HG03460 (cell line): Measurements from ENCODE around the gene TELO2.
A peak's percentile ranks its signal among the peaks of the same experiment; 100 is the strongest.
"Not testable (repeated sequence)": the region's sequence is repeated elsewhere in the genome, so short reads cannot be mapped to it uniquely, and the experiment has no call there.

Source experiments
- ATAC-seq: cut with Tn5 transposase; IDR thresholded peaks from one replicate; pipeline ENCODE4 v1.9.1; 2021; ENCODE audit not compliant: unreplicated experiment

The TELO2 gene

GRCh38 chr16:1474796-1475551, 18.2 kb upstream of the TELO2 start, which contains the start of gene CLCN7:
TSS of gene CLCN7 (minus strand) at chr16:1475028. CDS start at chr16:1474974, 54 bp downstream.
- ATAC-seq: peak; percentile 75

- peak; percentile 12 for ATAC-seq
Observed at GRCh38 chr16:1475552-1476114, 17.5 kb upstream of the TELO2 start.

DNA sequence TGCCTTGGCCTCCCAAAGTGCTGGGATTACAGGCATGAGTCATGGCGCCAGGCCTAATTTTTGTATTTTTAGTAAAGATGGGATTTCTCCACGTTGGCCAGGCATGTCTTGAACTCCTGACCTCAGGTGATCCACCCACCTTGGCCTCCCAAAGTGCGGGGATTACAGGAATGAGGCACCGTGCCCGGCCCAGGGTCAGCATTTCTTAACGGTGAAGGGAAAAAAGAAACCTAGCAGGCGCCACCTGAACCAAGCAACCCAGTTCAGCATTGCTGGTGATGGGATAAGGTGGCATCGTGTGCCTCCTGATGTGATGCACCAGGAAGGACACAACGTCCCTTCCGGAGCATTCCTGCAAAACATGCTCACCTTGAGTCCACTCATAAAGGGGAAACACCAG, 16.1 kb upstream of the TELO2 start:
- ATAC-seq: no peak

DNA sequence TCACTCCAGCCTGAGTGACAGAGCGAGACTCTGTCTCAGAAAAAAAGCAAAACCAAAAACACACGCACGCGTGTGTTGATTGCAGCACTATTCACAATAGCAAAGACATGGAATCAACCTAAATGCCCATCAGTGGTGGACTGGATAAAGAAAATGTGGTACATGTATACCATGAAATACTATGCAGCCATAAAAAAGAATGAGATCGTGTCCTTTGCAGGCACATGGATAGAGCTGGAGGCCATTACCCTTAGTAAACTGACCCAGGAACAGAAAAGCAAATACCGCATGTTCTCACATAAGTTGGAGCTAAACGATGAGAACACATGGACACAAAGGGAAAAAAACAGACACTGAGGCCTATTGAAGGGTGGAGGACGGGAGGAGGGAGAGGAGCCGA, 14.2 kb upstream of the TELO2 start:
- not testable (repeated sequence) for ATAC-seq

DNA sequence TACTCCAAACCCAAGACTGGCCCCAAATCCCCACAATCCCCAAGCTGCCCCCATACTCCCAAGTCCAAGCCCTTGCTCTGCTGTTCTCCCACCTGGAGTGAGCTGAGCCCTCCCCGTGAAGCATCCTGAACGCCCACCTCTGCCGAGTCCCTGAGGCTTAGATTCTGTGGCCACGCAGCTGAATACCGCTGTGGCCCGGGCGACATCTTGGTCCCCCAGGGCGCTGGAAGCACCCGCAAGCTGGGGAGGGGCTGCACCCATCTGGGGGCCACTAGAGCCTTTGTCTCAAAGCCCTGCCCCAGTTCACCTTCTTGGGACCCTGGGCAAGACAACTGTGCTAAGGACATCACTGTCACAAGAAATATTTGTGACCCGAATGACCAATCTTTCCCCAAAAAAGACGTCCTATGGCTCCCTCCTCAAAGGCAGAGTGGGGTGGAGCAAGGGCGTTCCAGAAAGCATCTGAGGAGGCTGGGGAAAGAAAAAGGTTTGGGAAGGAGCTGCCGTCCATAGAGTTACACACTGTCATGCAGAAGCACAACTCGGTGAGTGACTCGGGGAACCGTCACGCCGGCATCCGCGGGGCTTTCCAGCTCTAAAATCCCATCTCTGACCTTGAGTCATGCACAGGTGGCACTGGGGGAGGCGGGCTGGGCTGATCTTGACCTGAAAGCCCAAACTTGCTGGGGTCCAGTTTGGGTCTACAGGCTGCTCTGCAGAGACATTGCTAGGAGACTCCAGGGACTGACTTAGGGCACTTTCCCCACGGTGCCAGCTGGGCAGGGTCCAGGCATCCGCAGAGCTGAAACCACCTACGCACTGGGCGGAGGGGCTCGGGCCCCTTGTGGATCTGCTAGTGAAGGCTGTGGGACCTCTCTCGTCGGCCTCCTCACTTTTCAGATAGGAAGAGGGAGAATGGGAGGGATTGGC, 11.0 kb upstream of the TELO2 start:
- ATAC-seq: no peak

DNA sequence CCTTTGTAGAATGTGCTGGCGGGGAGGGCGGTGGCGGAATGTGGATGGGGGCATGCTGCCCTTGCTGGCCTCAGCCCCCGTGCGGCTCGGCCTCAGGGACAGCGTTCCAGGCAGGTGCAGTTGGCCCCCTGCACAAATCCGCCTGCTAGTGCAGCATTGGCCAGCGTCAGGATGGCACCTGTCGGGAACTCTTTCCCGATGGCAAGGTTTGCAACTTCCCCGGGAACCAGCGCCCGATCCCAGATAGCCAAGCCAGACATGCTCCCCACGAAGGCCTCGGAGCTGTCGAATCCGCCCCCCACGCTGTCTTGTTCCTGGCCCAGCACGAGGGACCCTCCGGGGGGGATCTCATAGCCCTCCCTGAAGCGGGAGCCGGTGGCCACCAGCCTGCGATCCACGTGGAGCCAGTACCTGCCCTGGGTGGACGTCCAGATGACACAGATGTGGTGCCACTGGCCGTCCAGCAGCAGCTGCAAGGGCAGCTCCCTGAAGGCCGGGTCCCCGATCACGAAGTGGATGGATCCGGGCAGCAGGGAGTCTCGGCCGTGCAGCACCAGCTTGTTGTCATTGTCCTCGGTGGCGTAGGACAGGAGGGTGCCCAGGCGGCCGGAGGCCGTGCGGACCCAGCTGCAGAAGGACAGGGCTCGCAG, 7.2 kb upstream of the TELO2 start:
- no peak for ATAC-seq

- no peak for ATAC-seq
Observed at GRCh38 chr16:1486551-1487390, 6.4 kb upstream of the TELO2 start.

DNA sequence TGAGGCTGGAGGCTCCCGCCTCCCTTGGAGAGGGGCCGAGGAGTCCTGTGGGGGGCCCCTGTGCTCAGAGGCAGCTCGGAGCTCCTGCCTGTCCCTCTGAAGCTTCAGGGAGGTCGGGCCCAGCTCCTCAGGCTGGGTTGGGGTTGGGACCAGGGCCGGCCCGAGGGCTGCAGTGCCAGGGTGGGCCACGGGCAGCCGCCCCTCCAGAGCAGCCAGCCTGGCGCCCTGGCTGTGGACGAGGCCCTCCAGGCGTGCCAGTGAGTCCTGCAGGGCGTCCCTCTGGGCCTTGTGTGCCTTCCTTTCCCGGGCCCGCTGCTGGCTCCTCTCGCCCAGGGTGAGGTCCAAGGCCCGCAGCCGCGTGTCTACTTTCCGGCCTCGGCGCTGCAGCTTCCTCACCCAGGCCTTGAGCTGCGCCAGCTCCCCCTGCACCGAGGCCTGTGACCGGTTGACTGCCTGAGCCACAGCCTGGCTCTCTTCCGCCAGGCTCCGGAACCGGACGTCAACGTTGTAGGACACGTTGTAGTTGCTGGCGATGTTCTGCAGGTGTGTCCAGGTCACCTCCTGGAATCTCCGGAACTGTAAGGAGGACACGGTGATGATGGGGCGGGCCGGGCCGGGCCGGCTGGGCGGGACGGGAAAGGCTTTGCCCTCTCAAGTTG, 5.6 kb upstream of the TELO2 start:
- no peak for ATAC-seq

GRCh38 chr16:1488054-1488601, 5.0 kb upstream of the TELO2 start:
- no peak for ATAC-seq

DNA sequence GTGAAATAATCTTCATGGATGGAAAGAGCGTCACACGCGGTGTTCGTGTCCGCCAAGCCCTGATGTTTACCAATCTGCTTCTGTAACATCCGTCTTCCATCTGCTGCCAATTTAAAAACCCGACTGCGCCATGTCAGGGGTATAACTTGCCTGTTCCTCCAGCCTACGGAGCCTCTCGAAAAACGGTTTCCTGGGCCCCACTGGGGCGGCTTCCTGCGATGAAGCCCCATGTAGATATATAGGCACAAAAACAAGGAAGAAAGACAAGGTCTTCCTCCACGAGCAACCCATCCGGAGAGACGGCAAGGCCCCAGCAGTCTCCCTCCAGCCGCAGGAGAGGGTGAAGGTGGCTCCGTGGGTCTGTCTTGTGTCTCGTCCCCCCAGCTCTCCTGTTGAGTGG, 4.5 kb upstream of the TELO2 start, which contains the start of gene PTX4:
TSS of gene PTX4 (minus strand) at position 326 of the 400 bp plus-strand sequence. CDS start at position 291, 35 bp downstream.
- no peak for ATAC-seq

GRCh38 chr16:1489077-1489476, 4.1 kb upstream of the TELO2 start:
- ATAC-seq: no peak

GRCh38 chr16:1491327-1491726, 1.8 kb upstream of the TELO2 start:
- ATAC-seq: no peak

GRCh38 chr16:1492082-1492922, 858 bp upstream of the TELO2 start:
- no peak for ATAC-seq

- ATAC-seq: no peak
Observed at GRCh38 chr16:1493746-1494094, 560 bp downstream of the TELO2 start.

GRCh38 chr16:1494129-1494640, 1.0 kb downstream of the TELO2 start:
- no peak for ATAC-seq

- no peak for ATAC-seq
Observed at GRCh38 chr16:1494711-1495110, 1.6 kb downstream of the TELO2 start.

DNA sequence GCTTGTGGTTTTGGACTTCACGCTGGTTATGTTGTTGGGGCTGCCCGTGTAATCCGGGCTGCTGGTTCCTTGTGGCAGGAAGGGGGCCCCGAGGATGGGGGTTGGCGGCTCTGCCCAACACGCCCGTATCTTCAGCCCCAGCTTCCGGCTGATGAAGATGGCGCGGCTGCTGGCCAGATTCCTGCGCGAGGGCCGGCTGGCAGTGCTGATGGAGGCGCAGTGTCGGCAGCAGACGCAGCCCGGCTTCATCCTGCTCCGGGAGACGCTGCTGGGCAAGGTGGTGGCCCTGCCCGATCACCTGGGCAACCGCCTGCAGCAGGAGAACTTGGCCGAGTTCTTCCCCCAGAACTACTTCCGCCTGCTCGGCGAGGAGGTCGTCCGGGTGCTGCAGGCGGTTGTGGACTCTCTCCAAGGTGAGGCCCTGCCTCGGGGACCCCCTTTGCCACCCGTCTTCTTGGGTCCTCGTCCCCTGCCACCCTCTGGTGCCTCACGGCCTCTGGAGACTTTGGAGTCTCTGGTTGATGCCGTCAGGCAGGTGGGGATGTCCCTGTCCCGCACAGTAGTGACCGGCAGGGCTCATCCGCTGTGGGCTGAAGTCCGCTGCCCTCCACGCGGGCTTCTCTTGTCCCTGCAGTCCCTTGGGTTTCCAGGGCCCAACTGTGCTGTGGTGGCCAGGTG, 2.2 kb downstream of the TELO2 start:
- no peak for ATAC-seq

DNA sequence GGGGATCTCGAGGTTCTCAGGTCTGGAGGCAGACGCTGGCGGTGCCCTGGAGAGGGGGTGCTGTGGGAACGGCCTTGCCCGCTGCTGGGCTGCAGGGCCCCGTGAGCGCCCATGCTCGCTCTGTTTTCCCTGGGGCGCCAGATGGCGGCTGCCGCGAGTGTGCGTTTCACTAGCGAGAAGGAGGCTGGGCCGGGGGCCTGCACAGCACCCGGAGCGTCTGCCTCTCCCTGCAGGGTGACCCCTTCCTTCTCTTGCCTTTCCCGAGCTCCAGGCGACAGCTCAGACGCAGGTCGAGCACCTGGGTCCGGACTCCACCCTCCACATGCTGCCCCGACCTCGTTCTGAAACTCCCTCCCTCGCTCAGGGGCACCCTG, 2.7 kb downstream of the TELO2 start:
- no peak for ATAC-seq
